PC-9 (cell line): ENCODE results near the gene YPEL2. TPM values are rescaled to one million over a fixed set of nuclear protein-coding genes. Genes with fewer than 3 reads are reported as not detected.
"Not testable (repeated sequence)": the region's sequence is repeated elsewhere in the genome, so short reads cannot be mapped to it uniquely, and the experiment has no call there.

Source experiments
- BruUV-seq: library from RNA; stranded (reverse); fragments of 400-500 nt; replicated peaks from 2 replicates; lab custom pipeline; 2021; lab: Mats Ljungman, UMichigan
- CTCF ChIA-PET: fragments of 300-600 bp; sonication (Branson Sonifier 250); formaldehyde crosslinking; loops from one replicate; lab custom pipeline; 2022; ENCODE audit warnings: antibody characterized with exemption; lab: Charles Lee
- POLR2A ChIA-PET: fragments of 300-600 bp; sonication (Branson Sonifier 250); formaldehyde crosslinking; loops from one replicate; lab custom pipeline; 2022; ENCODE audit warnings: antibody characterized with exemption; ENCODE audit not compliant: unreplicated experiment; lab: Charles Lee
- DNase-seq, 2 experiments: peaks; one replicate each; pipeline versions ENCODE4 v3.0.0 to v3.0.0-alpha.2; 2015 to 2022; ENCODE audit warnings: mixed read lengths in 1 of 2
- H2AFZ ChIP-seq: fragments of 200-600 bp; sonication (generic); 2 replicates; pipeline ENCODE4 v1.8.1; 2017; ENCODE audit warnings: antibody characterized with exemption
- H3F3A ChIP-seq: fragments of 200-600 bp; sonication (generic); 2 replicates; pipeline ENCODE4 v1.8.1; 2017; ENCODE audit warnings: antibody characterized with exemption, mild to moderate bottlenecking, low read depth; ENCODE audit not compliant: insufficient read depth
- H3K27ac ChIP-seq: fragments of 200-600 bp; sonication (generic); 2 replicates; pipeline ENCODE4 v1.6.1; 2016; ENCODE audit warnings: mixed run types
- H3K27me3 ChIP-seq: fragments of 200-600 bp; sonication (generic); 2 replicates; pipeline ENCODE4 v1.6.1; 2016; ENCODE audit warnings: low read depth, mixed run types; ENCODE audit not compliant: insufficient read depth
- H3K36me3 ChIP-seq: fragments of 200-600 bp; sonication (generic); 2 replicates; pipeline ENCODE4 v1.6.1; 2016; ENCODE audit warnings: low read depth, mixed run types
- H3K4me1 ChIP-seq: fragments of 200-600 bp; sonication (generic); replicated peaks from 2 replicates; pipeline ENCODE4 v1.6.1; 2016; ENCODE audit warnings: mixed run types; ENCODE audit not compliant: insufficient read depth
- H3K4me2 ChIP-seq: fragments of 200-600 bp; sonication (generic); 2 replicates; pipeline ENCODE4 v1.6.1; 2017; ENCODE audit warnings: mixed run types
- H3K4me3 ChIP-seq: fragments of 200-600 bp; sonication (generic); 2 replicates; pipeline ENCODE4 v1.6.1; 2016; ENCODE audit warnings: mixed run types
- H3K79me2 ChIP-seq: fragments of 200-600 bp; sonication (generic); 2 replicates; pipeline ENCODE4 v1.6.1; 2017; ENCODE audit warnings: low read depth, mixed run types
- H3K9me2 ChIP-seq: fragments of 200-600 bp; sonication (generic); 2 replicates; pipeline ENCODE4 v1.8.1; 2017; ENCODE audit warnings: mild to moderate bottlenecking; ENCODE audit not compliant: insufficient read depth
- H3K9me3 ChIP-seq: fragments of 200-600 bp; sonication (generic); 2 replicates; pipeline ENCODE4 v1.8.1; 2016; ENCODE audit warnings: low read depth; ENCODE audit not compliant: insufficient read depth
- H4K20me1 ChIP-seq: fragments of 200-600 bp; sonication (generic); 2 replicates; pipeline ENCODE4 v1.8.1; 2017; ENCODE audit not compliant: insufficient read depth
- EZH2 ChIP-seq: fragments of 200-600 bp; sonication (generic); IDR thresholded peaks from 2 replicates; pipeline ENCODE4 v1.8.0; 2017; ENCODE audit warnings: antibody characterized with exemption, low read depth
- intact Hi-C: fragments of 100-400 bp; cut with micrococcal nuclease; formaldehyde crosslinking; loops from one replicate; pipeline ENCODE4 v1.10.0; 2022; ENCODE audit not compliant: unreplicated experiment
- total RNA-seq: library from RNA; stranded (reverse); gene quantifications from 2 replicates; pipeline ENCODE4 v1.2.3, GENCODE V29; 2021
- TF ChIP-seq, protein P1 (sequence below): fragments of 200-600 bp; sonication (generic); conservative IDR thresholded peaks from 2 replicates; pipeline ENCODE4 v1.6.1; 2017; ENCODE audit warnings: mixed run types, antibody characterized with exemption, mild to moderate bottlenecking, moderate library complexity

YPEL2 gene
- total RNA-seq, 1 experiment from 2014 or later = 12.9 TPM

DNA sequence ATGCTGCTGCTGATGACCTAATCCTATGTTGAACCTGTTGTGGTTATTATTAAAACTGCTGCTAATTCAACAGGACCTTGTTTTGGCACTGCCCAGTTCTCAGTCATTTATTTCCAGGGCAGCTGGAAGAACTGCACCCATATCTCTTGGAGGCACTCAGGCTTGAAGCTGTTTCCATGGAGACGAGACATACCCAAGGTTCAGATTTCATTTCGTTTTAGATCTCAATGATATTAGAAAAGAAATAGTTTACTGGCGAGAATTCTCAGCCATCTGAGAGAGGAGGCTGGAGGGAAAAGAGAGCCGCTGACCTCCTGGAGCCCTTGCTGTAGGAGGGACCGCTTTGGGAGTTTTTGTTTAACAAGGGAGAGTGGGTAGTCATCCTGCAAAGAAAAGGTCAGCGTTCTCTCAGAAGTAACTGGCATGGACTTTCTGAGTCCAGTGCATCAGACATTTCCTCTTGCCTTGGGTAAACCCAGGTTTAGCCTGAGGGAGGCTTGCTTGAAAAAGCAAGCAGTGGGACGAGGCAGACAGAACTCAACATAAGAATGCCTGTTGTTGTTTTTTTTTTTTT is 75.4 kb downstream of the YPEL2 start:
- POLR2A ChIA-PET = interaction anchor here (0.6 kb wide), 1 partner anchor 775 kb away, joined by 5 read pairs; no protein-coding TSS in a partner anchor
- intact Hi-C loops = loop anchor here (2.0 kb wide), 1 partner anchor 34 kb away; no protein-coding TSS in a partner anchor
- peak overlapping the region; percentile 51 for H3K4me2 ChIP-seq

DNA sequence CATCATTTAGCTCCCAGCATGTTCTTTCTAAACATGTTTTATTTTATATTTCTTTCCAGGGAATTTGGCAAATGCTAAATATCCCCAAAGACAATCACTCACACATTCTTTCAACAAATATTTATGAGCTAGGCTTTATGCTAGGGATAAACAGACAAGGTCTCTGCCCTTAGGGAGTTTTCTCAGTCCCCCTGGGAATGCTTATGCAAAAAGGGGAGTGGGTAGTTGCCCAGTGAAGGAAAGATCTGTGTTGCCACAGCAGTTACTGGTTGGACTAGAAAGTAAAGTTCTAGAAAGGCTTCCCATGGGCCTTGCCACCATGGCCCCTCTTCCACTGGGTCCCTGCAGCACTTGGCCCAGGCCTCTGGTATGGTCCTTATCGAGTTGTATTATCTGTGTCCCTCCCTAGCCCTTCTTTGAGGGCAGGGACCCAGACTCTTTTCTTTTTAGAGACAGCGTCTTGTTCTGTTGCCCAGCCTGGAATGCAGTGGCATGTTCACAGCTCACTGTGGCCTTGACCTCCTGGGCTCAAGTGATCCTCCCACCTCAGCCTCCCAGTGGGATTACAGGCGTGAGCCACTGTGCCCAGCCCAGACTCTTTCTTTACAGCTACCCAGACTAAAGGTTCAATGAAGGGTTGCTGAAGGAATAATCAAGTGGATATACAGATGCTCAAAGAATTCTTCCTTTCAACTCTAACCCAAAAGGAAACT is 78.0 kb downstream of the YPEL2 start:
- Histone ChIP-seq H3K4me3 (no peak overlapping the region), H4K20me1 (no peaks in the 10 kb centered on the region), H2AFZ (no peak overlapping the region), H3K36me3 (no peaks in the 10 kb centered on the region), H3K79me2 (no peaks in the 10 kb centered on the region), H3F3A (peaks cover 14% of the 10 kb centered on the region; the same call in 1 of the 2 replicates), H3K4me1 (peaks cover 19% of the 10 kb centered on the region), H3K27ac (no peak overlapping the region), H3K27me3 (no peaks in the 10 kb centered on the region), H3K9me2 (no peaks in the 10 kb centered on the region), H3K9me3 (no peaks in the 10 kb centered on the region), H3K4me2 (no peak overlapping the region)
- no peak for TF ChIP-seq EZH2
- TF ChIP-seq, protein P1, sequence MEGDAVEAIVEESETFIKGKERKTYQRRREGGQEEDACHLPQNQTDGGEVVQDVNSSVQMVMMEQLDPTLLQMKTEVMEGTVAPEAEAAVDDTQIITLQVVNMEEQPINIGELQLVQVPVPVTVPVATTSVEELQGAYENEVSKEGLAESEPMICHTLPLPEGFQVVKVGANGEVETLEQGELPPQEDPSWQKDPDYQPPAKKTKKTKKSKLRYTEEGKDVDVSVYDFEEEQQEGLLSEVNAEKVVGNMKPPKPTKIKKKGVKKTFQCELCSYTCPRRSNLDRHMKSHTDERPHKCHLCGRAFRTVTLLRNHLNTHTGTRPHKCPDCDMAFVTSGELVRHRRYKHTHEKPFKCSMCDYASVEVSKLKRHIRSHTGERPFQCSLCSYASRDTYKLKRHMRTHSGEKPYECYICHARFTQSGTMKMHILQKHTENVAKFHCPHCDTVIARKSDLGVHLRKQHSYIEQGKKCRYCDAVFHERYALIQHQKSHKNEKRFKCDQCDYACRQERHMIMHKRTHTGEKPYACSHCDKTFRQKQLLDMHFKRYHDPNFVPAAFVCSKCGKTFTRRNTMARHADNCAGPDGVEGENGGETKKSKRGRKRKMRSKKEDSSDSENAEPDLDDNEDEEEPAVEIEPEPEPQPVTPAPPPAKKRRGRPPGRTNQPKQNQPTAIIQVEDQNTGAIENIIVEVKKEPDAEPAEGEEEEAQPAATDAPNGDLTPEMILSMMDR = no peak
- CTCF ChIA-PET = no interaction called here
- intact Hi-C loops = no loop called here
- DNase-seq = no peak
- no TSS peak for BruUV-seq
- POLR2A ChIA-PET = no interaction called here

More for the DNA sequence above, 75.4 kb downstream of the YPEL2 start:
- Histone ChIP-seq H3K9me3 (no peaks in the 10 kb centered on the region), H3K9me2 (no peaks in the 10 kb centered on the region), H3K4me1 (peaks cover 19% of the 10 kb centered on the region), H2AFZ (no peak overlapping the region), H3K36me3 (no peaks in the 10 kb centered on the region), H3F3A (peaks cover 14% of the 10 kb centered on the region; the same call in 1 of the 2 replicates), H4K20me1 (no peaks in the 10 kb centered on the region), H3K27ac (no peak overlapping the region), H3K27me3 (no peaks in the 10 kb centered on the region), H3K4me3 (no peak overlapping the region), H3K79me2 (no peaks in the 10 kb centered on the region)
- CTCF ChIA-PET = no interaction called here
- no TSS peak for BruUV-seq
- DNase-seq = peak; percentile 56 to 88
- no peak for TF ChIP-seq EZH2
- TF ChIP-seq, protein P1 = no peak

DNA sequence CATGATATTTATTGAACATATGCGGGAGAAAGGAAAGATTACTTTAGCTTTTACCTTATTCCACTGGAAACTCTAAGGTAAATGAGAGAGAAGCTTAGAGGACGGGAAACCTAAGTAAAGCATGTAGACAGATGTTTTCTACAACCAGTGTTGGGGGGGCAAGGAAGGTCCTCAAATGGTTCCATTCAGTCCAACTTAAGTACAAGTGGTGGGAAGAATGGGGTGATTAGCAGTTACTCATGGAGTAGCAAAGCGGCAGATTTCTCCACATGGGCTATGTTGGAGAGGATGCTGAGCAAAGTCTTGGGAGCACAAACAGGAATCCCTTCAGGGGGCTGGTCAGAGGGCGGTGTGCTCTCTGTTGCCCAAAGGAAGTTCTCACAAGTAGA is 78.6 kb downstream of the YPEL2 start:
- BruUV-seq = no TSS peak
- CTCF ChIA-PET = no interaction called here

DNA sequence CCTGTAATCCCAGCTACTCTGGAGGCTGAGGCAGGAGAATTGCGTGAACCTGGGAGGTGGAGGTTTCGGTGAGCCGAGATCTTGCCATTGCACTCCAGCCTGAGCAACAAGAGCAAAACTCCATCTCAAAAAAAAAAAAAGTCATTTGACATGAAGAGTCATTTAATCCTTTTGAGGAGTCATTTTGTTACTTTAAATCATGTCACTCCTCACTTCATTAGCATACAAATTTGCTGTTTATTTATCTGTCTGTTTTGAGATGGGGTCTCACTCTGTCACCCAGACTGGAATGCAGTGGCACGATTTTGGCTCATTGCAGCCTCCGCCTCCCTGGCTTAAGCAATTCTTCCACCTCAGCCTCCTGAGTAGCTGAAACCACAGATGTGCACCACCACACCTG is 81.0 kb downstream of the YPEL2 start:
- H3K79me2 ChIP-seq, intact Hi-C loops, H3K4me3 ChIP-seq, H3K4me2 ChIP-seq, H2AFZ ChIP-seq, H3K4me1 ChIP-seq, DNase-seq, CTCF ChIA-PET, BruUV-seq, H4K20me1 ChIP-seq, POLR2A ChIA-PET, H3F3A ChIP-seq, H3K9me3 ChIP-seq, H3K27me3 ChIP-seq, H3K9me2 ChIP-seq, H3K36me3 ChIP-seq, H3K27ac ChIP-seq: not testable (repeated sequence)

More for the DNA sequence above, 78.6 kb downstream of the YPEL2 start:
- POLR2A ChIA-PET = no interaction called here
- Histone ChIP-seq H2AFZ (no peak overlapping the region), H3K27me3 (no peaks in the 10 kb centered on the region), H3K36me3 (no peaks in the 10 kb centered on the region), H3F3A (peaks cover 14% of the 10 kb centered on the region; the same call in 1 of the 2 replicates), H3K79me2 (no peaks in the 10 kb centered on the region), H3K4me1 (peaks cover 19% of the 10 kb centered on the region), H3K4me3 (no peak overlapping the region), H3K27ac (no peak overlapping the region), H3K9me3 (no peaks in the 10 kb centered on the region), H3K4me2 (no peak overlapping the region), H4K20me1 (no peaks in the 10 kb centered on the region), H3K9me2 (no peaks in the 10 kb centered on the region)
- intact Hi-C loops = no loop called here
- TF ChIP-seq, protein P1 = no peak
- no peak for TF ChIP-seq EZH2
- DNase-seq = no peak
